Right lobe of liver (tissue), 6 donors: Measurements from ENCODE around the gene FAAH. TPM values are rescaled to one million over a fixed set of nuclear protein-coding genes. Genes with fewer than 3 reads are reported as not detected.

Experiments used
- ATAC-seq, 4 donors: fragments of 200-7000 bp; cut with Tn5 transposase; one replicate each; pipeline ENCODE4 v1.9.1; 2020; ENCODE audit warnings: mild to moderate bottlenecking in 4 of 4, moderate library complexity in 4 of 4
- DNase-seq, 3 donors: peaks; one replicate each; pipeline ENCODE4 v3.0.0-alpha.2; 2020
- H3K27ac ChIP-seq, 3 donors: fragments of 200-600 bp; one replicate each; pipeline ENCODE4 v1.8.0; 2022
- H3K27me3 ChIP-seq, 2 donors: fragments of 200-600 bp; one replicate each; pipeline ENCODE4 v1.8.0; 2022
- H3K36me3 ChIP-seq, 4 donors: fragments of 200-600 bp; sonication (generic) in 1 of 4; one replicate each; pipeline versions ENCODE4 v1.5.1 to v1.8.0; 2017 to 2022; ENCODE audit warnings: control low read depth in 1 of 4
- H3K4me1 ChIP-seq, 4 donors: fragments of 200-600 bp; sonication (generic) in 1 of 4; one replicate each; pipeline versions ENCODE4 v1.5.1 to v1.8.0; 2017 to 2022; ENCODE audit warnings: control low read depth in 1 of 4
- H3K4me3 ChIP-seq, 3 donors: fragments of 200-600 bp; one replicate each; pipeline ENCODE4 v1.8.0; 2022
- H3K9me3 ChIP-seq, 4 donors: fragments of 200-600 bp; sonication (generic) in 1 of 4; one replicate each; pipeline versions ENCODE4 v1.5.1 to v1.8.0; 2017 to 2022; ENCODE audit warnings: control low read depth in 1 of 4
- CTCF ChIP-seq, 4 donors: fragments of 200-600 bp in 3 of 4; fragments of 450-650 bp in 1 of 4; IDR thresholded peaks; one replicate each; pipeline versions ENCODE4 v1.5.1 to v1.8.0; 2016 to 2022; ENCODE audit warnings: antibody characterized with exemption in 4 of 4, mild to moderate bottlenecking in 2 of 4
- POLR2A ChIP-seq: fragments of 450-650 bp; IDR thresholded peaks from one replicate; pipeline ENCODE4 v1.6.1; 2017; ENCODE audit warnings: antibody characterized with exemption, mild to moderate bottlenecking
- WGBS: methylation state at CpG from one replicate; pipeline ENCODE4 v1.1.6; 2018; ENCODE audit warnings: low coverage, low lambda C conversion rate; ENCODE audit not compliant: insufficient coverage; ENCODE audit errors: missing lambda C conversion rate; 5-methylcytosine and 5-hydroxymethylcytosine counted together
- intact Hi-C, 2 donors: fragments of 100-400 bp; cut with DNase I; formaldehyde crosslinking; loops; one replicate each; pipeline versions ENCODE4 v1.11.2 to v1.14.1; 2022
- total RNA-seq, 6 experiments: library from RNA; depleted of rRNA in 2 of 6; stranded (reverse); fragments of >200 nt in 2 of 6; fragmentation: NEBNext Ultra II Directional in 3 of 6; extraction: Animal tissue kit (Norgen Biotek cat#: 25700) in 3 of 6; gene quantifications; one replicate each; pipeline versions ENCODE4 v1.1.0 to v1.2.4, GENCODE V29; 2016 to 2023
- donor health status: DM: no; HTN: yes; CAD: no.
- donor health status: DM: no; HTN: no; CAD: no.
- donor health status: DM: no; HTN: no; CAD: no.
- donor health status: DM: no; HTN: yes; CAD: no.
- donor health status: DM: no; HTN: yes; CAD: no.

FAAH gene
- total RNA-seq, 6 experiments from 2014 or later: 26.6 to 48.7 (median 33.5) TPM

GRCh38 chr1:46458846-46459245 is 64.7 kb downstream of the FAAH start:
- DNase-seq (no peak), ATAC-seq (no peak)
- Histone ChIP-seq H3K9me3 (no peaks in the 10 kb centered on the region), H3K36me3 (no peaks in the 10 kb centered on the region), H3K27me3 (no peaks in the 10 kb centered on the region), H3K4me3 (no peak overlapping the region), H3K27ac (no peak overlapping the region), H3K4me1 (no peaks in the 10 kb centered on the region)
- WGBS: no CpG with 5 or more reads among the region's 7 CpGs
- intact Hi-C loops: no loop called here
- TF ChIP-seq POLR2A (no peak), CTCF (IDR thresholded peaks at IDR 0.05) (no peak)

GRCh38 chr1:46459315-46459714 is 65.2 kb downstream of the FAAH start:
- H3K27me3 ChIP-seq: no peaks in the 10 kb centered on the region
- H3K4me3 ChIP-seq: no peak overlapping the region
- 89% methylated on average over 3 of the region's 8 CpGs for WGBS
- H3K36me3 ChIP-seq: no peaks in the 10 kb centered on the region
- DNase-seq (no peak), ATAC-seq (no peak)
- intact Hi-C loops: no loop called here
- H3K9me3 ChIP-seq: no peaks in the 10 kb centered on the region
- no peak for TF ChIP-seq CTCF (IDR thresholded peaks at IDR 0.05)
- no peak for TF ChIP-seq POLR2A
- H3K27ac ChIP-seq: no peak overlapping the region
- no peaks in the 10 kb centered on the region for H3K4me1 ChIP-seq

GRCh38 chr1:46461017-46461808 is 67.1 kb downstream of the FAAH start:
- ATAC-seq: no peak
- H3K27me3 ChIP-seq: no peaks in the 10 kb centered on the region
- no peak for TF ChIP-seq POLR2A

GRCh38 chr1:46461809-46462448 is 67.8 kb downstream of the FAAH start:
- WGBS: 42% methylated on average over 5 of the region's 5 CpGs
- Histone ChIP-seq H3K4me1 (peaks cover 0 to 4% (median 0%) of the 10 kb centered on the region in 4 donors), H3K27ac (no peak overlapping the region), H3K36me3 (no peaks in the 10 kb centered on the region), H3K9me3 (no peaks in the 10 kb centered on the region), H3K27me3 (peaks cover 0 to under 1% of the 10 kb centered on the region in 2 donors), H3K4me3 (no peak overlapping the region)
- no peak for DNase-seq
- intact Hi-C loops: no loop called here
- TF ChIP-seq CTCF (IDR thresholded peaks at IDR 0.05) (no peak), POLR2A (no peak)
- ATAC-seq: no peak

More at GRCh38 chr1:46461017-46461808, 67.1 kb downstream of the FAAH start:
- Histone ChIP-seq H3K4me3 (no peak overlapping the region), H3K4me1 (no peaks in the 10 kb centered on the region), H3K27ac (no peak overlapping the region), H3K36me3 (no peaks in the 10 kb centered on the region), H3K9me3 (no peaks in the 10 kb centered on the region)
- DNase-seq: no peak
- 56% methylated on average over 1 of the region's 11 CpGs for WGBS
- intact Hi-C loops: no loop called here

Other genes starting within 250 kb of the FAAH start
- gene TSPAN1, start 219.2 kb upstream of the FAAH start, total RNA-seq: 1 to 10 TPM; 2.6 to 6.3 (median 3.6) TPM
- not detected for gene P3R3URF, start 217.8 kb upstream of the FAAH start, total RNA-seq
- 10 to 100 TPM; 26.9 to 47.4 (median 38.8) TPM for gene POMGNT1, start 195.9 kb upstream of the FAAH start, total RNA-seq
- 1 to 10 TPM in 1 of 6 experiments, under 1 TPM in 5; 0.17 to 1.4 (median 0.31) TPM for gene LURAP1, start 191.0 kb upstream of the FAAH start, total RNA-seq
- 1 to 10 TPM in 1 of 6 experiments, under 1 TPM in 5; 0.27 to 2.5 (median 0.70) TPM for gene RAD54L, start 146.6 kb upstream of the FAAH start, total RNA-seq
- gene LRRC41, start 90.7 kb upstream of the FAAH start, total RNA-seq: 10 to 100 TPM; 24.4 to 37.0 (median 29.0) TPM
- 100 to 1,000 TPM in 2 of 6 experiments, 10 to 100 TPM in 4; 71.6 to 244 (median 90.4) TPM for gene UQCRH, start 90.6 kb upstream of the FAAH start, total RNA-seq
- gene NSUN4, start 53.5 kb upstream of the FAAH start, total RNA-seq: 10 to 100 TPM in 5 of 6 experiments, 1 to 10 TPM in 1; 8.5 to 13.0 (median 12.2) TPM
- gene DMBX1, start 95.5 kb downstream of the FAAH start, total RNA-seq: not detected
- gene KNCN, start 157.3 kb downstream of the FAAH start, total RNA-seq: not detected
- 10 to 100 TPM; 17.5 to 27.2 (median 20.8) TPM for gene MKNK1, start 210.0 kb downstream of the FAAH start, total RNA-seq
- 1 to 10 TPM; 2.6 to 6.3 (median 5.7) TPM for gene MOB3C, start 222.5 kb downstream of the FAAH start, total RNA-seq